GM19025 (cell line): ENCODE results near the gene NTF4.
"Not testable (repeated sequence)": the region's sequence is repeated elsewhere in the genome, so short reads cannot be mapped to it uniquely, and the experiment has no call there.

Experiments
- ATAC-seq: cut with Tn5 transposase; IDR thresholded peaks from one replicate; pipeline ENCODE4 v1.9.1; 2021; ENCODE audit warnings: mild to moderate bottlenecking, low read depth, moderate library complexity; ENCODE audit not compliant: unreplicated experiment

NTF4 gene

GRCh38 chr19:49024233-49024632 lies 40.4 kb downstream of the NTF4 start, which contains the start of gene CGB3:
TSS of gene CGB3 (minus strand) at chr19:49024333. CDS start at chr19:49023971, 362 bp downstream.
- ATAC-seq, result not testable (repeated sequence)

GRCh38 chr19:49022116-49022515 lies 42.5 kb downstream of the NTF4 start:
- ATAC-seq, result no peak

GRCh38 chr19:49020931-49021895 lies 43.4 kb downstream of the NTF4 start:
- no peak for ATAC-seq

GRCh38 chr19:49020342-49020741 lies 44.3 kb downstream of the NTF4 start:
- no peak for ATAC-seq

GRCh38 chr19:49019242-49019932 lies 45.2 kb downstream of the NTF4 start:
- ATAC-seq, result no peak

- not testable (repeated sequence) for ATAC-seq
These were observed 46.0 kb downstream of the NTF4 start for GRCh38 chr19:49018388-49019241.

GRCh38 chr19:49017666-49018351 lies 46.8 kb downstream of the NTF4 start:
- ATAC-seq, result peak; percentile 36

- no peak for ATAC-seq
These were observed 47.5 kb downstream of the NTF4 start, which contains the start of gene LHB for GRCh38 chr19:49017041-49017665. TSS of gene LHB (minus strand) at chr19:49017091. CDS start at chr19:49017081, 10 bp downstream.

GRCh38 chr19:49016067-49016839 lies 48.4 kb downstream of the NTF4 start:
- no peak for ATAC-seq

GRCh38 chr19:49014870-49015255 lies 49.8 kb downstream of the NTF4 start:
- ATAC-seq, result no peak

GRCh38 chr19:49014123-49014869 lies 50.3 kb downstream of the NTF4 start:
- no peak for ATAC-seq

GRCh38 chr19:49011194-49011593 lies 53.4 kb downstream of the NTF4 start:
- ATAC-seq, result no peak
